DMS53 treated with DMSO at 0.1 percent for 48 hours (cell line): ENCODE measurements around the gene ADIRF.
"Not testable (repeated sequence)": the region's sequence is repeated elsewhere in the genome, so short reads cannot be mapped to it uniquely, and the experiment has no call there.

Source experiments
- DNase-seq: peaks from one replicate; lab custom pipeline; 2025; ENCODE audit not compliant: unreplicated experiment; lab: John Stamatoyannopoulos, UW

ADIRF gene

GRCh38 chr10:87020056-87020455 is 51.8 kb downstream of the ADIRF start, which contains the start of gene FAM25A:
Gene FAM25A (plus strand): TSS chr10:87020294. CDS start chr10:87020325, 31 bp downstream.
- not testable (repeated sequence) for DNase-seq
